Cardiac septum (tissue), 1 donor: ENCODE measurements around the gene TSPOAP1. TPM values are rescaled to one million over a fixed set of nuclear protein-coding genes. Genes with fewer than 3 reads are reported as not detected.

Source experiments
- DNase-seq: peaks from one replicate; pipeline ENCODE4 v3.0.0-alpha.2; 2020; ENCODE audit warnings: low spot score
- intact Hi-C: fragments of 100-400 bp; cut with DNase I; formaldehyde crosslinking; loops from one replicate; pipeline ENCODE4 v1.14.0; 2022
- microRNA-seq: library from miRNA; unstranded; fragments of <30 nt; microRNA quantifications from one replicate; pipeline ENCODE4 v1.2.0, GENCODE V29; 2020
- total RNA-seq: library from RNA; stranded (reverse); fragmentation: NEBNext Ultra II Directional; extraction: Animal tissue kit (Norgen Biotek cat#: 25700); gene quantifications from one replicate; pipeline ENCODE4 v1.2.1, GENCODE V29; 2021
- donor health status: DM: no; HTN: no; CAD: no.

Gene TSPOAP1
- total RNA-seq, 1 donor from 2014 or later: 10.7 TPM

- no peak for DNase-seq
- intact Hi-C loops: no loop called here
Observed at GRCh38 chr17:58270476-58271215, 57.9 kb downstream of the TSPOAP1 start.

GRCh38 chr17:58269557-58270291 lies 58.9 kb downstream of the TSPOAP1 start:
- intact Hi-C loops: no loop called here
- DNase-seq: no peak

DNA sequence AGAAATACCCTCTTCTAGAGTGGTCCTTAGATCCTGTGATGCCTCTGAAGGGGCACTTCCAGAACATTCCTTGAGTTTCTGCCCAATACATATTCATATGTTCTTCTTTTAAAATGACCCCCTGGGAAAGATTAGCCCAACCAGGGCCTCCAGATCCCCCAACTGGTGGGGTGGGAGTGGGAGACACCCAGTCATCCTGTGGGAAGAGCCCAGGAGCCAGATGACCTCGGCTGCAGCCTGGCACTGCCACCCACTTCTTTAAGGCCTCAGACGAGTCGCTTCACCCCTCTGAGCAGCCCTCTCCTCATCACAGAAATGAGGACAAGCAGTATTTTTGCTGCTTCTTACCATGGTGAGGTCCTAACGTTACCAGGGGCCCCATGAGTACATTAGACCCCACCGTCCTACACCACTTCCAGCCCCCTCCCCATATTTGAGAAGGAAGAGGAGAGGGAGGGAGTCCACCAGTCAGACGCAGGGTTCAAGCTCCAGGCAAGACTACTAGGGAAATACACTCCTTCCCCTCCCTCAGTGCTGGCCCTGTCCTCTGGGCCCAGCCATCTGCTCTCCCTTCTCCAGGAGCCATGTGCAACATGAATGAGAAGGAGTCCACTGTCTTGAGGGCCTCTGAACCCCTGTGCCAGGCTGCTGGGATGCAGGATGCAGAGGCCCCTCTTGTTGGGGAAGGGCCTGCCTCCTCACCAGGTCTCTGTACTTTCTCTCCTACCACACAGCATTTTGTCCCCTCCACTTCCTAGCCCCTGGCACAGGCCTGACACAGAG lies 59.6 kb downstream of the TSPOAP1 start:
- no peak for DNase-seq

DNA sequence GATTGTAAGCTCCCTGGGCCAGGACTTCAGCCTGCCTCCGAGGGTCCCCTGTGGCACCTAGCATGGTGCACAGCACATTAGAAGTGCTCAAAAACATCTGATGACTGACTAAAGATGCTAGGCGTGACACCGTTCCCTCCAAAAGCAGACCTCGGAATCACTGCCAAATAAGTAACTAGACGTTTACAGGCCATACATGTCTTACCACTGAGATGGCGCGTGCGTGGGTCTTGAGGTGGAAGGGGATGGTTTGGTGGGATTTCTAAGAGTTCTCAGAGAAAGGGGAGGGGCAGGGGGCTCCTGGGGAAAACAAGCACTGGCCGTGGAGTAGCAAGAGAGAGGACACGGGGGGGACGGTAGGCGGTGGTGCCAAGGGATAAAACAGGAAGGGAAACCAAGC lies 60.3 kb downstream of the TSPOAP1 start:
- DNase-seq: no peak
- intact Hi-C loops: no loop called here

More for the DNA sequence above, 59.6 kb downstream of the TSPOAP1 start:
- intact Hi-C loops: no loop called here

- DNase-seq: no peak
- intact Hi-C loops: no loop called here
Observed at GRCh38 chr17:58267347-58268324, 61.0 kb downstream of the TSPOAP1 start.

DNA sequence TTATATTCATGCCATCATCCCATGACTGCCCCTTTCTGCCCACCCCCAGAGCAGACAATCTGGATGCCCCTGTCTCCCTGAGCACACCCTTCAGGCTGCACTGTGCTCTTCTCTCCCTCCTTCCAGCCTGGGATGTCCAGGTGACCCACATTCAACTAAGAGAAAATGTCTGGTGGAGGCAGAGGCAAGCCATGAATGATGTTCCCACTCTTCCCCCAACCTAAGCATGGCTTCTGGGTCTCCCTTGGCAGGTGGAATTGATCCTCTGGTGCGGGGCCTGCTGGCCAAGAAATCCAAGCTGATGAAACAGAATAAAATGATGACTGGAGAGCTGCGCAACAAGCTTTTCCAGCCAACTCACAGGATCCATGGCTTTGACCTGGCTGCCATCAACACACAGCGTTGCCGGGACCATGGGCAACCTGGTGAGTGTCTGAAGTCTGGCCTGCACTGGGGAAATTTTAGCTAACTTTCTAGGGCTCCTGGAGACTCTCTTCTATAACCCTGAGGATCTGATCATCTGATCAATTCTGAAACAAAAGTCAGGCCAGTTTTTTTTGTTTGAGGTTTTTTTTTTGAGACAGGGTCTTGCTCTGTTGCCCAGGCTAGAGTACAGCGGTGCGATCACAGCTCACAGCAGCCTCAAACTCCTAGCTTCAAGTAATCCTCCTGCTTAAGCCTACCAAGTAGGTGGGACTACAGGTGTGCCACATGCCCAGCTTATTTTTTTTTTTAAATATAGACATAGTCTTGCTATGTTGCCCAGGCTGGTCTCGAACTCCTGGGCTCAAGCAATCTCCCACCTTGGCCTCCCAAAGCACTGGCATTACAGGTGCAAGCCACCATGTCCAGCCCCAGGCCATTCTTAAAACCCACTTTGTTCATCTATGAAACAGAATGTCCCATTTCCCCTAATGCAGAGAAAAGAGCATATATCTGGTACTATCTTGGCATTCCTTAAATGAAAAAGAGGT lies 62.4 kb downstream of the TSPOAP1 start:
- intact Hi-C loops: no loop called here
- DNase-seq: no peak

DNA sequence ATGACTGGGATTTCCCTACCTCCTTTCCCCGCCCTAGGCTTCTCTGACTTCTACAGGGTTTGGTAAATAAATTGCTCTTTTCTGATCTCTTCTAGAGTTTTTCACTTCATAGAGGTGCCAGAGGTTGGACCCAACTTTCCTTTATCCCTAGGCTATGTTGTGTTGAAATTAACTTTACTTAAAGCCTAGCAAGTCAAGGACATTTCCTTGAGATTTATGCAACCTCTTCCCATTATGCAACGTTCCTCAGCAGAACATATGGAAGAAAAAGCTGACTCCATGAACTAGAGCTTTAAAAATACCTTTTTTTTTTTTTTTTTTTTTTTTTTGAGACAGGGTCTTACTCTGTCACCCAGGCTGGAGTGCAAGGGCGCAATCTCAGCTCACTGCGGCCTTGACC lies 63.3 kb downstream of the TSPOAP1 start:
- intact Hi-C loops: no loop called here
- no peak for DNase-seq

GRCh38 chr17:58264407-58265103 lies 64.0 kb downstream of the TSPOAP1 start:
- intact Hi-C loops: no loop called here
- no peak for DNase-seq

DNA sequence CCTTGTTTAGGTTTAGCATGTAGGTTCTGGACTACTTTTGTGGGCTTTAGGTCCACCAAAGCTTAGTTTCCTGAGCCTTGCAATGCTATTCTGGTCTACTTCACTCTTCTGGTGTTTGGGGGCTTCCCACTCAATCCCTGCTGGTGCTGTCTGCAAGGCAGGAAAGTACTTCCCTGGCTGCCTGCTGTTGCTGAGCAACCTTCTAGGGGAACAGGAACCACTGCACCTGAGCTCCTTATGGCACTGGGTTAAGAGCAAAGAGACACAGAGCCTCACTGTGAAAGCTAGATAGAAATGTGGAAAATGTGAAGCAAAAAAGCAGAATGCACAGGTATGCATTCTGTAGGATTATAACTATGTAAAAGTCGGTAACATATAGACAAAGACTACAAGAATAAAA lies 64.8 kb downstream of the TSPOAP1 start:
- no peak for DNase-seq
- intact Hi-C loops: no loop called here

DNA sequence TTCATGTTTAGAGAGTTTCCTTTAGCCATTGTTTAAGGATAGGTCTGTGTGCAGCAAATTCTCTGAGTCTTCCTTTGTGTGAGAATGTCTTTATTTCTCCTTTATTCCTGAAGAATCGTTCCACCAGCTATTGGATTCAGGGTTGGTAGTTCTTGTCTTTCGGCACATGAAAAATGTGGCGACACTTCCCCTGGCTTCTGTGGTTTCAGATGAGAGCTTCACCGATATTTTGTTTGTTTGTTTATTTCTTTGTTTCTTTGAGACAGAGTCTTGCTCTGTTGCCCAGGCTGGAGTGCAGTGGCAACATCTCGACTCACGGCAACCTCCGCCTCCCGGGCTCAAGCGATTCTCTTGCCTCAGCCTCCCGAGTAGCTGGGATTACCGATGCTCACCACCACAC lies 66.4 kb downstream of the TSPOAP1 start:
- DNase-seq: no peak
- intact Hi-C loops: no loop called here

DNA sequence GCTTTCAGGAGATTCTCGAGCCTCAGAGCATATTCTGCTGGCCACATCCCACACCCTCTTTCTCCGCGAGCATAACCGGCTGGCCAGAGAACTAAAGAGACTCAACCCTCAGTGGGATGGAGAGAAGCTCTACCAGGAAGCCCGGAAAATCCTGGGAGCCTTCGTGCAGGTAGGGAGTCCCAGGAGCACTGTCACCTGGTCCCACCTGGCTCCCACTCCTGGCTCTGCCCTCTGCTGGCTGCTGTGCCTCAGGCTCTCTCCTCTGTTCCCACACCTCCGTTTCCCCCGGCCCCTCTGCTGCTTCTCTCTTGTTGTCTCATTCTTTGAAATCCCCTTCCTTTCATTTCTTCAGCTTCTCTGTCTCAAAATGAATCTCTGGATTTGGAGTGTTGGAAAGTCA lies 73.8 kb downstream of the TSPOAP1 start:
- DNase-seq: no peak
- intact Hi-C loops: no loop called here

DNA sequence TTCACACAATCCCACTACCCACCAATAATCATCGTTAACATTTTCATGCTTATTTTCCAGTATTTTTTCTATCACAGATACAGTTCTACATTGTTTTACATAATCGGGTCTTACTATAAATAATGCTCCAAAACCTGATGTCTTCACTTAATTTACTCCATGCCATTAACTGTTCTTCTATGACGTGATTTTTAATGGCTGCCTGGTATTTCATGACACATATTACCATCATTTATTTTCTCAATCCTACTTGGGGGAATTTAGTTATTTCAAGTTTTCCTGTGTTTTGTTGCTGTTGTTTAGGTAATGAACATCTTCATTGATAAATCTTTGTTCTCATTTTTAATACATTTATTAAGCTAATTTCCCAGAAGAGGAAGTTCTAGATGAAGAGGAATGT lies 75.5 kb downstream of the TSPOAP1 start:
- no peak for DNase-seq
- intact Hi-C loops: no loop called here

DNA sequence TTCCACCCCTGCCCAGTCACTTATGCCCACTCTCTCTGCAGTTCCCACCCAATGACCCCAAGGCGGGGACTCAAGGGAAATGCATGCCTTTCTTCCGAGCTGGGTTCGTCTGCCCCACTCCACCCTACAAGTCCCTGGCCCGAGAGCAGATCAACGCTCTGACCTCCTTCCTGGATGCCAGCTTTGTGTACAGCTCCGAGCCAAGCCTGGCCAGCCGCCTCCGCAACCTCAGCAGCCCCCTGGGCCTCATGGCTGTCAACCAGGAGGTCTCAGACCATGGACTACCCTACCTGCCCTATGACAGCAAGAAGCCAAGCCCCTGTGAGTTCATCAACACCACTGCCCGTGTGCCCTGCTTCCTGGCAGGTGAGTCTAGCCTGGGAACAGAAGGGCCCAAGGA lies 76.5 kb downstream of the TSPOAP1 start:
- no peak for DNase-seq
- intact Hi-C loops: no loop called here

Small RNA genes lying within 50 kb of the gene (microRNA-seq; reads per million reads assigned to microRNA genes)
- not detected for gene MIR4736

Other genes with a start within 250 kb of the TSPOAP1 start
- gene DYNLL2, start 245.4 kb downstream of the TSPOAP1 start, total RNA-seq: 79.4 TPM
- not detected for gene OR4D1, start 180.4 kb downstream of the TSPOAP1 start, total RNA-seq
- gene OR4D2, start 161.8 kb downstream of the TSPOAP1 start, total RNA-seq: not detected
- gene EPX, start 136.1 kb downstream of the TSPOAP1 start, total RNA-seq: not detected
- 9.3 TPM for gene MKS1, start 109.5 kb downstream of the TSPOAP1 start, total RNA-seq
- gene LPO, start 90.2 kb downstream of the TSPOAP1 start, total RNA-seq: not detected
- gene MPO, start 47.9 kb downstream of the TSPOAP1 start, total RNA-seq: 0.94 TPM
- gene SUPT4H1, start 23.4 kb upstream of the TSPOAP1 start, total RNA-seq: 49.4 TPM
- gene RNF43, start 88.7 kb upstream of the TSPOAP1 start, total RNA-seq: 1.6 TPM
- not detected for gene HSF5, start 159.6 kb upstream of the TSPOAP1 start, total RNA-seq
- 23.4 TPM for gene MTMR4, start 185.8 kb upstream of the TSPOAP1 start, total RNA-seq